Natural killer cell (primary cell): Measurements from ENCODE around the gene POU2F1. TPM values are rescaled to one million over a fixed set of nuclear protein-coding genes. Genes with fewer than 3 reads are reported as not detected.
A peak's percentile ranks its signal among the peaks of the same experiment; 100 is the strongest.

Source experiments
- ATAC-seq, 3 donors: fragments of 150-1000 bp in 2 of 3; fragments of 200-7000 bp in 1 of 3; cut with Tn5 transposase; 1 replicate in 1 of 3; 2 replicates in 2 of 3; pipeline ENCODE4 v1.10.0; 2021; ENCODE audit warnings: mild to moderate bottlenecking in 2 of 3, moderate library complexity in 2 of 3
- DNase-seq, 2 donors: peaks; one replicate each; pipeline versions ENCODE4 v3.0.0 to v3.0.0-alpha.2; 2013 to 2021; ENCODE audit warnings: mixed read lengths in 1 of 2
- H3K27ac ChIP-seq: one replicate; pipeline ENCODE4 v1.5.1; 2013; ENCODE audit warnings: mild to moderate bottlenecking, low read length
- H3K27me3 ChIP-seq: one replicate; pipeline ENCODE4 v1.6.1; 2013; ENCODE audit warnings: low read length; ENCODE audit not compliant: control insufficient read depth, insufficient read depth
- H3K36me3 ChIP-seq: one replicate; pipeline ENCODE4 v1.6.1; 2013; ENCODE audit warnings: low read length; ENCODE audit not compliant: control insufficient read depth, insufficient read depth
- H3K4me1 ChIP-seq: one replicate; pipeline ENCODE4 v1.6.1; 2013; ENCODE audit warnings: low read length; ENCODE audit not compliant: control insufficient read depth, insufficient read depth
- H3K4me3 ChIP-seq: one replicate; pipeline ENCODE4 v1.5.1; 2013; ENCODE audit warnings: low read length
- H3K9me3 ChIP-seq: one replicate; pipeline ENCODE4 v1.6.1; 2013; ENCODE audit warnings: low read length; ENCODE audit not compliant: control insufficient read depth, insufficient read depth
- H3K27ac Mint-ChIP-seq, 2 donors: one replicate each; pipeline ENCODE4 v1.8.0; 2022; ENCODE audit warnings: mild to moderate bottlenecking in 2 of 2, mixed read lengths in 2 of 2, moderate library complexity in 1 of 2
- H3K27me3 Mint-ChIP-seq, 2 donors: one replicate each; pipeline ENCODE4 v1.8.0; 2022; ENCODE audit warnings: low read depth in 2 of 2, mixed read lengths in 2 of 2
- H3K36me3 Mint-ChIP-seq: one replicate; pipeline ENCODE4 v1.8.0; 2022; ENCODE audit warnings: mixed read lengths
- H3K4me1 Mint-ChIP-seq, 2 donors: one replicate each; pipeline ENCODE4 v1.8.0; 2022; ENCODE audit warnings: mixed read lengths in 2 of 2
- H3K4me3 Mint-ChIP-seq: one replicate; pipeline ENCODE4 v1.8.0; 2022; ENCODE audit warnings: mild to moderate bottlenecking, moderate library complexity, mixed read lengths
- H3K9me3 Mint-ChIP-seq, 2 donors: one replicate each; pipeline ENCODE4 v1.8.0; 2022; ENCODE audit warnings: mixed read lengths in 2 of 2
- CTCF ChIP-seq: fragments of 200-600 bp; IDR thresholded peaks from one replicate; pipeline ENCODE4 v1.8.0; 2022; ENCODE audit warnings: antibody characterized with exemption
- WGBS: methylation state at CpG from one replicate; pipeline ENCODE4 v1.1.7; 2013; ENCODE audit warnings: missing lambda C conversion rate; ENCODE audit not compliant: insufficient coverage; 5-methylcytosine and 5-hydroxymethylcytosine counted together
- intact Hi-C: fragments of 100-400 bp; cut with micrococcal nuclease; formaldehyde crosslinking; loops from one replicate; pipeline ENCODE4 v1.14.2; 2022
- total RNA-seq, 4 donors: library from RNA; stranded (reverse); fragments of 120-200 nt in 1 of 4; gene quantifications; one replicate each; pipeline versions ENCODE4 v1.2.3 to v1.2.4, GENCODE V29; 2013 to 2022

Gene POU2F1
- total RNA-seq, 3 donors from 2014 or later (not counting 1 experiment from before 2014, with no cell fraction given): 39.8 to 44.6 (median 40.9) TPM

- Mint-ChIP-seq H3K4me3 (peak overlapping the region; percentile 75), H3K4me1 (peaks cover 91 to 96% of the 10 kb centered on the region in 2 donors), H3K9me3 (no peaks in the 10 kb centered on the region)
These were observed 213.2 kb downstream of the POU2F1 start for GRCh38 chr1:167433884-167434283.

GRCh38 chr1:167434306-167434705 lies 213.6 kb downstream of the POU2F1 start:
- Histone ChIP-seq H3K27me3 (no peaks in the 10 kb centered on the region), H3K4me3 (no peak overlapping the region), H3K9me3 (no peaks in the 10 kb centered on the region), H3K36me3 (peaks cover 91% of the 10 kb centered on the region), H3K4me1 (peaks cover 90% of the 10 kb centered on the region), H3K27ac (peak overlapping the region; percentile 98)
- Mint-ChIP-seq H3K27ac (peak overlapping the region; percentile 91 to 100), H3K27me3 (no peaks in the 10 kb centered on the region), H3K4me1 (peaks cover 90 to 96% of the 10 kb centered on the region in 2 donors), H3K4me3 (peak overlapping the region; percentile 75), H3K36me3 (peaks cover 31% of the 10 kb centered on the region), H3K9me3 (no peaks in the 10 kb centered on the region)
- WGBS: 85% methylated on average over 6 of the region's 6 CpGs
- DNase-seq: no peak
- no peak for ATAC-seq
- no peak for TF ChIP-seq CTCF
- intact Hi-C loops: no loop called here

More at GRCh38 chr1:167433884-167434283, 213.2 kb downstream of the POU2F1 start:
- H3K36me3 Mint-ChIP-seq: peaks cover 31% of the 10 kb centered on the region
- intact Hi-C loops: no loop called here
- peaks cover 90% of the 10 kb centered on the region for H3K4me1 ChIP-seq
- H3K4me3 ChIP-seq: no peak overlapping the region
- H3K27me3 Mint-ChIP-seq: no peaks in the 10 kb centered on the region
- H3K27ac Mint-ChIP-seq: peak overlapping the region; percentile 91 to 100
- H3K27ac ChIP-seq: peak overlapping the region; percentile 98
- DNase-seq: peak in 1 of 2 donors; percentile 18
- WGBS: 83% methylated on average over 6 of the region's 6 CpGs
- ATAC-seq: no peak
- H3K27me3 ChIP-seq: no peaks in the 10 kb centered on the region
- TF ChIP-seq CTCF: no peak
- no peaks in the 10 kb centered on the region for H3K9me3 ChIP-seq
- peaks cover 91% of the 10 kb centered on the region for H3K36me3 ChIP-seq

GRCh38 chr1:167435484-167435883 lies 214.8 kb downstream of the POU2F1 start:
- no peaks in the 10 kb centered on the region for H3K27me3 Mint-ChIP-seq
- TF ChIP-seq CTCF: no peak
- peak overlapping the region; percentile 88 for H3K4me3 Mint-ChIP-seq
- Histone ChIP-seq H3K9me3 (no peaks in the 10 kb centered on the region), H3K27ac (peak overlapping the region; percentile 86), H3K4me3 (no peak overlapping the region), H3K36me3 (peaks cover 92% of the 10 kb centered on the region), H3K4me1 (peaks cover 90% of the 10 kb centered on the region), H3K27me3 (no peaks in the 10 kb centered on the region)
- H3K36me3 Mint-ChIP-seq: peaks cover 32% of the 10 kb centered on the region
- peaks cover 88 to 96% of the 10 kb centered on the region in 2 donors for H3K4me1 Mint-ChIP-seq
- WGBS: 78% methylated on average over 4 of the region's 4 CpGs
- peak overlapping the region; percentile 91 to 100 for H3K27ac Mint-ChIP-seq
- ATAC-seq (no peak), DNase-seq (peak; percentile 21 to 22)
- intact Hi-C loops: no loop called here
- H3K9me3 Mint-ChIP-seq: no peaks in the 10 kb centered on the region
